ENCODE data around the gene E4F1. TPM values are rescaled to one million over a fixed set of nuclear protein-coding genes. Genes with fewer than 3 reads are reported as not detected.

E4F1 gene
- total and polyA plus RNA-seq, 2 donors from 2014 or later: 13.6 to 26.0 TPM

- Histone ChIP-seq H3K9me3 (ENCODE audit: control insufficient read depth in 2 of 3, insufficient read depth in 1 of 3, low read length in 3 of 3) (no peaks in the 10 kb centered on the region), H3K36me3 (ENCODE audit: control insufficient read depth in 2 of 3, insufficient read depth in 3 of 3, low read length in 3 of 3) (peaks cover 0 to 40% (median 15%) of the 10 kb centered on the region in 3 donors), H3K27ac (ENCODE audit: low read depth in 2 of 2, low read length in 2 of 2) (no peak overlapping the region), H3K27me3 (ENCODE audit: control insufficient read depth, insufficient read depth, low read length) (no peaks in the 10 kb centered on the region), H3K4me1 (ENCODE audit: control insufficient read depth in 2 of 3, insufficient read depth in 2 of 3, low read depth in 1 of 3, low read length in 3 of 3) (no peaks in the 10 kb centered on the region), H3K9ac (ENCODE audit: low read length in 3 of 3) (no peak overlapping the region), H3K4me3 (ENCODE audit: low read length in 3 of 3) (no peak overlapping the region)
- FAIRE-seq (no peak), DNase-seq (peak in 1 of 5 donors; percentile 49)
- intact Hi-C loops (cut with DNase I): no loop called here
- no peak for TF ChIP-seq CTCF (IDR thresholded peaks at IDR 0.05; ENCODE audit: borderline replicate concordance, extremely low read depth, insufficient read depth)
These were observed 21.8 kb downstream of the E4F1 start for GRCh38 chr16:2244926-2245795.

DNA sequence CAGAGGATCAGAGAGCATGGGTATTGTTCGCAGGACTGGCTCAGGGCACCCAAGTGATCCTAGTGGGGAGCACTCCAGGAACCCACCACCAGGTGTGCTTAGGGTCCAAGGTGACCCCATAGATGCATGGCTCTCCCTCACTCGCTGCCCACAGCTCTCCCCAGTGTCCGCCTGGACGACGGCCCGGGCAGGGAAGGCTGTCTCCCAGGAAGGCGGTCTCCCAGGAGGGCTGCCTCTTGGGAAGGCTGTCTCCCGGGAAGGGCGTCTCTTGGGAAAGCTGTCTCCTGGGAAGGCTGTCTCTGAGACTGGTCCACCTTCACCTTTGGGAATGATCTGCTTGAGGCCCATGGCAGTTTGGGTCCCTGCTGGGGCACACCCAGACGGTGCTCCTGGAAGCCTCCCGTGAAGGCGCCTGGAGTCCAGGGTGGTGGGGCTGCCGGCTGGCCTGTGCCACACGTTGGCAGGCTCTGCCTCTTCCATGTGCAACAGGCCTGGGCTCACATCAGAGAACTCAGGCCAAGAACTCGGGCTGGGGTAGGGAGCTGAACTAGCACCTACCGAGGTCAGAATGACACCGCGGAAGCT is 23.0 kb downstream of the E4F1 start:
- H3K4me3 ChIP-seq (ENCODE audit: low read length in 3 of 3): no peak overlapping the region
- TF ChIP-seq CTCF (IDR thresholded peaks at IDR 0.05; ENCODE audit: borderline replicate concordance, extremely low read depth, insufficient read depth): no peak
- DNase-seq: peak in 1 of 5 donors; percentile 68
- no peak for FAIRE-seq
- no peak overlapping the region for H3K27ac ChIP-seq (ENCODE audit: low read depth in 2 of 2, low read length in 2 of 2)
- no peaks in the 10 kb centered on the region for H3K9me3 ChIP-seq (ENCODE audit: control insufficient read depth in 2 of 3, insufficient read depth in 1 of 3, low read length in 3 of 3)
- H3K27me3 ChIP-seq (ENCODE audit: control insufficient read depth, insufficient read depth, low read length): no peaks in the 10 kb centered on the region
- peaks cover 0 to 40% (median 15%) of the 10 kb centered on the region in 3 donors for H3K36me3 ChIP-seq (ENCODE audit: control insufficient read depth in 2 of 3, insufficient read depth in 3 of 3, low read length in 3 of 3)
- peaks cover 0 to 4% (median 0%) of the 10 kb centered on the region in 3 donors for H3K4me1 ChIP-seq (ENCODE audit: control insufficient read depth in 2 of 3, insufficient read depth in 2 of 3, low read depth in 1 of 3, low read length in 3 of 3)
- intact Hi-C loops (cut with DNase I): no loop called here
- H3K9ac ChIP-seq (ENCODE audit: low read length in 3 of 3): no peak overlapping the region

DNA sequence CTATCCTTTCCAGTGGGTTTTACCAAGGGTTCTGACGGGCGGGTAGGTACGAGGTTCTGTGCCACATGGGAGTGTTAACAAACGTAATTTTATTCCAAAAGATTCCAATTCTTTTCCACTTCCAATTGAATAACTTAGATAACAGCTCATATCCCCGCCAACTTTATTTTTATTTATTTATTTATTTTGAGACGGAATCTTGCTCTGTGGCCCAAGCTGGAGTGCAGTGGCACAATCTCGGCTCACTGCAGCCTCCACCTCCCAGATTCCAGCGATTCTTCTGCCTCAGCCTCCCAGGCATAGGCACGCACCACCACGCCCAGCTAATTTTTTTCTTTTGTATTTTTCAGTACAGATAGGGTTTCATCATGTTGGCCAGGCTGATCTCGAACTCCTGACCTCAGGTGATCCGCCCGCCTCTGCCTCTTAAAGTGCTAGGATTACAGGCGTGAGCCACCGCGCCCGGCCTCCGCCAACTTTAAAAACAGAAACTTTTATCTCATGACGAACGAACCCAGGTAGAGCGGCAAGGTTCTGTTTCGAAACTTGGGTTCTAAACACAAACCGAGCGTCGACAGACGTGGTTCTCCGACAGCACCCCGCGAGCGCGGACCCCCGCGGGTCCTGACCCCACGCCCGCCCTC is 27.4 kb downstream of the E4F1 start:
- TF ChIP-seq CTCF (IDR thresholded peaks at IDR 0.05; ENCODE audit: borderline replicate concordance, extremely low read depth, insufficient read depth): no peak
- H3K4me1 ChIP-seq (ENCODE audit: control insufficient read depth in 2 of 3, insufficient read depth in 2 of 3, low read depth in 1 of 3, low read length in 3 of 3): peaks cover 0 to 10% (median 0%) of the 10 kb centered on the region in 3 donors
- H3K27me3 ChIP-seq (ENCODE audit: control insufficient read depth, insufficient read depth, low read length): no peaks in the 10 kb centered on the region
- DNase-seq: peak in 3 of 5 donors; percentile 45 to 65 (median 54)
- no peaks in the 10 kb centered on the region for H3K9me3 ChIP-seq (ENCODE audit: control insufficient read depth in 2 of 3, insufficient read depth in 1 of 3, low read length in 3 of 3)
- peak overlapping the region; percentile 33 to 58 (median 54) for H3K9ac ChIP-seq (ENCODE audit: low read length in 3 of 3)
- peaks cover 0 to 22% (median 7%) of the 10 kb centered on the region in 3 donors for H3K36me3 ChIP-seq (ENCODE audit: control insufficient read depth in 2 of 3, insufficient read depth in 3 of 3, low read length in 3 of 3)
- peak overlapping the region; percentile 49 to 56 for H3K27ac ChIP-seq (ENCODE audit: low read depth in 2 of 2, low read length in 2 of 2)
- no peak for FAIRE-seq
- intact Hi-C loops (cut with DNase I): no loop called here
- H3K4me3 ChIP-seq (ENCODE audit: low read length in 3 of 3): peak overlapping the region; percentile 24 to 78 (median 77)

Data from kidney (tissue), 14 donors.